ENCODE data around the gene MEF2A. TPM values are rescaled to one million over a fixed set of nuclear protein-coding genes. Genes with fewer than 3 reads are reported as not detected.

MEF2A gene
- total RNA-seq, 1 donor from 2014 or later: 61.9 TPM

- TF ChIP-seq EZH2 (IDR thresholded peaks at IDR 0.05) (no peak), EZH2phosphoT487 (IDR thresholded peaks at IDR 0.05) (no peak)
- TF ChIP-seq, protein P1, sequence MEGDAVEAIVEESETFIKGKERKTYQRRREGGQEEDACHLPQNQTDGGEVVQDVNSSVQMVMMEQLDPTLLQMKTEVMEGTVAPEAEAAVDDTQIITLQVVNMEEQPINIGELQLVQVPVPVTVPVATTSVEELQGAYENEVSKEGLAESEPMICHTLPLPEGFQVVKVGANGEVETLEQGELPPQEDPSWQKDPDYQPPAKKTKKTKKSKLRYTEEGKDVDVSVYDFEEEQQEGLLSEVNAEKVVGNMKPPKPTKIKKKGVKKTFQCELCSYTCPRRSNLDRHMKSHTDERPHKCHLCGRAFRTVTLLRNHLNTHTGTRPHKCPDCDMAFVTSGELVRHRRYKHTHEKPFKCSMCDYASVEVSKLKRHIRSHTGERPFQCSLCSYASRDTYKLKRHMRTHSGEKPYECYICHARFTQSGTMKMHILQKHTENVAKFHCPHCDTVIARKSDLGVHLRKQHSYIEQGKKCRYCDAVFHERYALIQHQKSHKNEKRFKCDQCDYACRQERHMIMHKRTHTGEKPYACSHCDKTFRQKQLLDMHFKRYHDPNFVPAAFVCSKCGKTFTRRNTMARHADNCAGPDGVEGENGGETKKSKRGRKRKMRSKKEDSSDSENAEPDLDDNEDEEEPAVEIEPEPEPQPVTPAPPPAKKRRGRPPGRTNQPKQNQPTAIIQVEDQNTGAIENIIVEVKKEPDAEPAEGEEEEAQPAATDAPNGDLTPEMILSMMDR (IDR thresholded peaks at IDR 0.05): no peak
- Mint-ChIP-seq H3K27me3 (ENCODE audit: insufficient read depth, low read depth) (no peaks in the 10 kb centered on the region), H3K4me1 (peaks cover 2% of the 10 kb centered on the region), H3K27ac (no peak overlapping the region), H3K4me3 (no peak overlapping the region), H3K36me3 (no peaks in the 10 kb centered on the region), H3K9me3 (no peaks in the 10 kb centered on the region)
- no peaks in the 10 kb centered on the region for H3F3A ChIP-seq (ENCODE audit: low read depth)
- H3K9ac ChIP-seq: no peak overlapping the region
- H3K27ac ChIP-seq: no peak overlapping the region
- H3K4me3 ChIP-seq: no peak overlapping the region
- no peaks in the 10 kb centered on the region for H3K27me3 ChIP-seq
- no peaks in the 10 kb centered on the region for H3K79me2 ChIP-seq (ENCODE audit: low read depth)
- H2AFZ ChIP-seq (replicated peaks): peak overlapping the region; percentile 8
- no peaks in the 10 kb centered on the region for H3K36me3 ChIP-seq
- peak overlapping the region; percentile 4 for H3K4me2 ChIP-seq
- H4K20me1 ChIP-seq (ENCODE audit: low read depth): no peaks in the 10 kb centered on the region
- no peak for DNase-seq (ENCODE audit: low spot score)
- H3K4me1 ChIP-seq: peaks cover 12% of the 10 kb centered on the region
- H3K9me3 ChIP-seq (ENCODE audit: low read depth): no peaks in the 10 kb centered on the region
Measured at GRCh38 chr15:99764522-99764921, 198.7 kb downstream of the MEF2A start.

Small RNA genes within 50 kb of the gene (small RNA-seq; reads per million reads assigned to genes)
- gene RF00019: not detected

Other genes with a start within 250 kb of the MEF2A start
- 11.7 and 16.3 TPM in 2 replicates for gene LYSMD4, start 167.5 kb downstream of the MEF2A start, total RNA-seq (ENCODE audit: low replicate concordance)